Ovary (tissue), 3 donors: Measurements from ENCODE around the gene DMAC2.

Experiments
- CTCF ChIP-seq, 3 donors: fragments of 450-650 bp in 2 of 3; fragments of 200-600 bp in 1 of 3; IDR thresholded peaks; one replicate each; pipeline versions ENCODE4 v1.5.1 to v1.8.0; 2016 to 2022; ENCODE audit warnings: antibody characterized with exemption in 3 of 3, mild to moderate bottlenecking in 1 of 3
- EP300 ChIP-seq: sonication (generic); formaldehyde crosslinking; IDR thresholded peaks from one replicate; pipeline ENCODE4 v1.6.1; 2017; ENCODE audit warnings: antibody characterized with exemption
- donor health status: DM: no; HTN: no; CAD: no.

- TF ChIP-seq CTCF (IDR thresholded peaks at IDR 0.05) (no peak), EP300 (no peak)
Measured at GRCh38 chr19:41392775-41393174, 46.9 kb downstream of the DMAC2 start.
